ENCODE data around the gene ICA1.

ICA1 gene

DNA sequence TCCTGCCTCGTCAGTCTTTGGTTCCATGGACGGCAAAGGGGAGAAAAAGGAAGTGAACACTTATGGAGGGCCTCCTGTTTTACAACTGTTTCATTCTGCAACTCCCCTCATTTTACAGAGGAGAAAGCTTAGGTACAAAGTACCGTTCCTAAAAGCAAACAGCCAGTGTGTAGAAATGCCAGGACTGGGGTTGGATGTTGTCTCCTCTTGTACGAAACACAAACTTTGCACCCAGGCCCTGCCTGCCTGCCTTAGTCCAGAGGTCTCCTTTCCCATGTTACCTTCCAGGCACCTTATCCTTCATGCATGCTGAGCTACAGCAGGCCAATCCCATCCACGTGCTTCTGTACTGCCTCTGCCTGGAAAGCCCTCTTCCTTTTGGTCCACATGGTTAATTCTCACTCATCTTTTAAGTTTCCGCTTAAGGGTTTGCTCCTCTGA, 86.0 kb downstream of the ICA1 start:
- TF ChIP-seq, protein P1, sequence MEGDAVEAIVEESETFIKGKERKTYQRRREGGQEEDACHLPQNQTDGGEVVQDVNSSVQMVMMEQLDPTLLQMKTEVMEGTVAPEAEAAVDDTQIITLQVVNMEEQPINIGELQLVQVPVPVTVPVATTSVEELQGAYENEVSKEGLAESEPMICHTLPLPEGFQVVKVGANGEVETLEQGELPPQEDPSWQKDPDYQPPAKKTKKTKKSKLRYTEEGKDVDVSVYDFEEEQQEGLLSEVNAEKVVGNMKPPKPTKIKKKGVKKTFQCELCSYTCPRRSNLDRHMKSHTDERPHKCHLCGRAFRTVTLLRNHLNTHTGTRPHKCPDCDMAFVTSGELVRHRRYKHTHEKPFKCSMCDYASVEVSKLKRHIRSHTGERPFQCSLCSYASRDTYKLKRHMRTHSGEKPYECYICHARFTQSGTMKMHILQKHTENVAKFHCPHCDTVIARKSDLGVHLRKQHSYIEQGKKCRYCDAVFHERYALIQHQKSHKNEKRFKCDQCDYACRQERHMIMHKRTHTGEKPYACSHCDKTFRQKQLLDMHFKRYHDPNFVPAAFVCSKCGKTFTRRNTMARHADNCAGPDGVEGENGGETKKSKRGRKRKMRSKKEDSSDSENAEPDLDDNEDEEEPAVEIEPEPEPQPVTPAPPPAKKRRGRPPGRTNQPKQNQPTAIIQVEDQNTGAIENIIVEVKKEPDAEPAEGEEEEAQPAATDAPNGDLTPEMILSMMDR (IDR thresholded peaks at IDR 0.05; ENCODE audit: insufficient read depth, low read depth, low read length, missing control alignments) = no peak
- H3K4me3 ChIP-seq (ENCODE audit: low read length) = no peak overlapping the region
- DNase-seq (ENCODE audit: low read depth) = no peak

DNA sequence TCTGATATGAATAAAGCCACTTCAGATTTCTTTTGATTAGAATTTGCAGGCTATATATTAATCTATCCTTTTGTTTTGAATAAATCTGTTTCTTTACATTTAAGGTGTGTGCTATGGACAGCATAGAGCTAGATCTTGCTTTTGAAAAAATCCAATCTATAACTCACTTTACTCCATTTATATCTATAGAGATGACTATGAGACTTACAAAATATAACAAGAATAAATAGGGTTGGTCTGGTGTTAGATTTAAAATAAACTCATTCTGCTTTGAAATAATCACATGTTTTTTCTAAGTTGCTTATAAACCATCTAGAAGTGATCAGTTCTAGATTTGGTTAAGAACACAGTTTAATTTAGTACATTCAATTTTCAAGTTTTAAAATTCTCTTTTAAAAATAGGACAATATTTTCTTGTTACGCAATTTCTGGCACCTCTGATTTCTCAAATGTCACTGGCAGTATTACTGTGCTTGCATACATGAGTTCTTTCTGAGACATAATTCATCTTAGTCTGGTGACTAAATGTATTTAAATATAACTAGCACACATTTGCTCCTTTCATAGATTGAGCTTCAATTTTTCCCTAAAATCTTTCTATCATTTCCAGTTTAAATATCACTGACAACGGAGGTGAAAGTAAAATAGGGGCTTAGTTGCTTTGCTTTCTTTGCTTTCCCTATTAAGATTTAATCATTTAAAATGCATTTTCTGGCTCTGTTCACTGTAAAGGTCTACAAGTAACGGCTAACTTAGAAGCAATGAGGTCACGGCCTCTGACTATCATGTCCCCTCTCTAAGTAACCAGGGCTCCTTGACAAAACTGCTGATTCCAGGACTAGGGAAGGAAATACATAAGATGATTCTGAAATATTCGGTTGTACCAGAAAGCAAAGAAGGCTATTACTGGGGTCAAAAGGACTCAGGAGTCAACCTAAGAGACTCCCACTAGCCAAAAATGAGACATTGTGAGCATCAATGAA, 89.3 kb downstream of the ICA1 start:
- DNase-seq (ENCODE audit: low read depth) = no peak
- H3K4me3 ChIP-seq (ENCODE audit: low read length) = no peak overlapping the region
- TF ChIP-seq, protein P1 (IDR thresholded peaks at IDR 0.05; ENCODE audit: insufficient read depth, low read depth, low read length, missing control alignments) = no peak

DNA sequence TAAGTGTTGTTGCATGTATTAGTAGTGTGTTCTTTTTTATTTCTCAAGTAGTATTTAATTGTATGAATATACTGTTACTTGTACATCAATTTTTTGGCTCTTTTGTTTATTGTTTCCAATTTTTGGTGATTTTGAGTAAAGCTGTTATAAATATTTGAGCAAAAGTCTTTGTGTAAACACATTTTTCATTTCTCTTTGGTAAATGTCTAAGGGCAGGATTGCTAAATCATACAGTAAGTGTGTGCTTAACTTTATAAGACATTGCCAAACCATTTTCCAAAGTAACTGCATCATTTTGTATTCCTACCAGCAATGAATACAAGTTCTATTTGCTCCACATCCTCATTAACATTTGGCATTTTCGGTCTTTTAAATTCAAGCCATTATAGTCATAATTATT, 92.8 kb downstream of the ICA1 start:
- TF ChIP-seq, protein P1 (IDR thresholded peaks at IDR 0.05; ENCODE audit: insufficient read depth, low read depth, low read length, missing control alignments) = no peak
- H3K4me3 ChIP-seq (ENCODE audit: low read length) = no peak overlapping the region
- no peak for DNase-seq (ENCODE audit: low read depth)

DNA sequence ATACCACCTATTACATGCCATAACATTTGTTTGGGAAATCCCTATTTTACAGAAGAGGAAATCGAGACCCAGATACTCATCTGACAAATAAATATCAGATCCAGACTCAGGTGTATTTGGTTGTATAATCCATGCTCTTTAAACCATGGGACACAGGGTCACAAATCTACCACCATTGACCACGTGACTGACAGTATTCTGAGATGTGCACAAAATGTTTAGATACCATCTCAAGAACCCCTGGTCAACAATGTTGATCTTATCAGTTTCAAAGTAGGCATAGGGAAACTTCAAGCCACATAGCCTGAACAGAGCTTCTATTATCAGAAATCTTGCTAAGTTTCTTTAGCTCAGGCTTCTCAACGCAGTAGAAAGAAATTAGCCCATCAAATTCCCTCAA, 93.6 kb downstream of the ICA1 start:
- TF ChIP-seq, protein P1 (IDR thresholded peaks at IDR 0.05; ENCODE audit: insufficient read depth, low read depth, low read length, missing control alignments) = no peak
- no peak overlapping the region for H3K4me3 ChIP-seq (ENCODE audit: low read length)
- no peak for DNase-seq (ENCODE audit: low read depth)

DNA sequence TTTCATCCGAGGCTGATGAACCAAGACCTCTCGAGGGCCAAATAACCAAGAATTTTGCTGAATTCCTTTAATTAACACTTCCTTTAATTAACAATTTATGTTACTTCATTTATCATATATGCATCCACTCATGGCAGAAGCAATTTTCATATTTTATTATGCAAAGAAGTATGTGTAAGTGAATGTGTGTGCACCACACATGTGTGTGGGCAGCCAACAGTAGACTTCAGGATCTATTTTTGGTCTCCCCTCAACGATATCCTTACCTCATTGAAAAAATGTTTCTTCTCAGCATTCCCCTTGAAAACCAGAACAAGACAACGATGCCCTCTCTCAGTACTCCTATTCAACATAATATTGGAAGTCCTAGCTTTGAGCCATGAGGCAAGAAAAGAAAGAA, 96.8 kb downstream of the ICA1 start:
- TF ChIP-seq, protein P1 (IDR thresholded peaks at IDR 0.05; ENCODE audit: insufficient read depth, low read depth, low read length, missing control alignments) = no peak
- DNase-seq (ENCODE audit: low read depth) = no peak
- no peak overlapping the region for H3K4me3 ChIP-seq (ENCODE audit: low read length)

DNA sequence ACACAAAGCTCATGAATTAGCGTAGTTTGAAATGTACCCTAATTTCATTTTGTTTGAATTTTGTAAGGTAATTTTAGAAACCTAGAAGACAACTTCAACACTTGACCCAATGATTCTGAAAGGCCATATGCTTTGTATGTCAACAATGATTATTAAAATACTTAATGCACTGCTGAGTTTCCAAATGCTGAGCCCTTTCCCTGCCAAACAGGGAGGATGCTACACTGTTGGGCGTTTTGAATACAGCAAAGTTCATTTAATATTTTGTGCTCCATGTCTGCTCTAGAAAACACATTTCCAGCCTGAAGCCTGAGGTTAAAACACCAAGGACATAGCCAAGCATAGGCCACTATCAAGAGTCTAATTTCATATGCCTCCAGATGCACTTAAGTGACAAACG, 99.8 kb downstream of the ICA1 start:
- no peak for DNase-seq (ENCODE audit: low read depth)
- H3K4me3 ChIP-seq (ENCODE audit: low read length) = no peak overlapping the region
- TF ChIP-seq, protein P1 (IDR thresholded peaks at IDR 0.05; ENCODE audit: insufficient read depth, low read depth, low read length, missing control alignments) = no peak

All from epithelial cell of esophagus (primary cell).